HCEC 1CT (cell line): ENCODE data around the gene PDZD2.
"Not testable (repeated sequence)": the region's sequence is repeated elsewhere in the genome, so short reads cannot be mapped to it uniquely, and the experiment has no call there.

Experiments
- DNase-seq: peaks from one replicate; pipeline ENCODE4 v3.0.0-alpha.2; 2017

PDZD2 gene

DNA sequence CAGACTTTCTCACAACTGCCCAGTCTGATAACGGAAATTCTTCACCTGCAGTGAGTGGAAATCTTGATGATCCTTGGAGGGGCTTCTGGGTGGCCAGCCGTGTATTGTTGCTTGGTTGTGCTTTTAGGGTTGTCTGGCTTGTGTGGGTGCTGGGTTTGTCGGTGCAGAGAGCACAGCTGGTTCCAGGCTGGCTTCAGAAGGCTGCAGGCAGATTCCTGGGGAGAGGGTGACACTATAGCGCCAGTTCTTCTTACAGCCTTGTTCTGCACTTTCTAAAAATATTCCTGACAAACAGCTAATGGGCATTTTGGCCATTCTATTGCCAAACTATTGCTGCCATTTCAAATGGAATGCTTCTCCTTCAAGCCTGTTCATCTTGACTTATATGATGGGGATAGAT, 99.3 kb downstream of the PDZD2 start:
- DNase-seq: no peak

GRCh38 chr5:31741496-31741895, 102.6 kb downstream of the PDZD2 start:
- no peak for DNase-seq

GRCh38 chr5:31743678-31744077, 104.7 kb downstream of the PDZD2 start:
- no peak for DNase-seq

- DNase-seq: no peak
Observed at GRCh38 chr5:31748458-31749172, 109.7 kb downstream of the PDZD2 start.

DNA sequence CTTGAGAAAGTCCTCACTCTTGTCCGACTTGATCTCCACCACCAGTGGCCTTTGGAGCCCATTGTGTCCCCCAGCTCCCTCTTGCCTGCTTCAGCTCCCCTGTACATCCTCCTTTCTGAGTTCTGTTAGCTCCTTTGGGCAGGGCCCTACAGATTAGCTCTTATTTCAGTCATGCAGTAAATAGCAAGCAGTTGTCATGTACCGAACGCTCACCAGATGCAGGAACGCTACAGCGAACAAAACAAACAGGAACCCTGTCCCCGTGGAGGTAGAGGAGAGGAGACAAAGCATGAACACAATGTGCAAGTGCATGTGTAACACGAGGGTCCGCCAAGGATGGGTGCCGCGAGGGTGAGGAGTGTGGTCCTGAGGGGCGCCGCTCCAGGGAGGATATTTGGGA, 111.3 kb downstream of the PDZD2 start:
- DNase-seq: no peak

DNA sequence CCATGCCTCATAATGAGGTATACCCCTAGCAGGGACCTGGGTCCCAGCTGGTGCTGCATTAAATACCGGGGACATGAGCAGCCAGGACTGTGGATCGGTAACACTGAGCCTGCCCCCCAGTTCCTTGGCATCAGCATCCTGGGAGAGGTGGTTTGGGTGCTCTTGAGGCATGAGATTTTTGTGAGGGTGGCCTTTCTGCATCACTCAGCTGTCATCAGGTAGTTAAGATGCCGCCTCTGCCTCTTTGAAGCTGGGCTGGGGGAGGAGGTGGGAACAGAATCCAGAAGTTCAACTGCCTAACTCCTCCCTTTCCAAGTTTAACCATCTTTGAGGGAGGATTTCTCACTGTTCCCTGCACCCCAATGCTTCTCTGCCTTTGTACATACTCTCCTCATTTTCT, 112.7 kb downstream of the PDZD2 start:
- DNase-seq: no peak

GRCh38 chr5:31753700-31754357, 114.9 kb downstream of the PDZD2 start:
- no peak for DNase-seq

- no peak for DNase-seq
Observed at GRCh38 chr5:31754358-31754704, 115.4 kb downstream of the PDZD2 start.

- no peak for DNase-seq
Observed at GRCh38 chr5:31754741-31755675, 116.1 kb downstream of the PDZD2 start.

DNA sequence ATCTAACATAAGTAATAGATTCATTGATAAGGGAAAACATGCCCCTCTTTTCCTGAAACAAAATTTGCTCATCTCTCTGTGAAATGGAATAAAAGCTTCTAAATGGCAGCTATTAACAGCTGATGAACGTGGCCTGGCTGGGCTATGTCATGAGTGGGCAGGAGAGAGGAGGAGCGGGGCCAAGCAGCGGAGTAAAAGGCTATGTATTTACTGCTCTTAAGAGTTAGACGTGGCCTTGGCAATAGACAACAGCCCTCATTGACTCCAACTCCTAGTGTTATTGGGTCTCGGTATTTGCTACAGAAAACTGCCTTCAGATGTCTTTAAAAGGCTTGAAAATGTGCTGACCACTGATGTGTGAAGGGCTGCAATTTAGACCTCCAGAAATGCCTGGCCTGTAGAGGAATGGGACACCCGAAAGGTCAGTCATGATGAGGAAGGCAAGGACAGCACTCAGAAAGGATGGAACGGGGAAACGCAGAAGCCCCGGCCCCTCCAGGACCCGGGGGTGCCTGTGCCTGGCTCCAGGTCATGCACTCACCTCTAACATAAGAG, 116.8 kb downstream of the PDZD2 start:
- no peak for DNase-seq

GRCh38 chr5:31757806-31758205, 118.9 kb downstream of the PDZD2 start:
- DNase-seq: no peak

DNA sequence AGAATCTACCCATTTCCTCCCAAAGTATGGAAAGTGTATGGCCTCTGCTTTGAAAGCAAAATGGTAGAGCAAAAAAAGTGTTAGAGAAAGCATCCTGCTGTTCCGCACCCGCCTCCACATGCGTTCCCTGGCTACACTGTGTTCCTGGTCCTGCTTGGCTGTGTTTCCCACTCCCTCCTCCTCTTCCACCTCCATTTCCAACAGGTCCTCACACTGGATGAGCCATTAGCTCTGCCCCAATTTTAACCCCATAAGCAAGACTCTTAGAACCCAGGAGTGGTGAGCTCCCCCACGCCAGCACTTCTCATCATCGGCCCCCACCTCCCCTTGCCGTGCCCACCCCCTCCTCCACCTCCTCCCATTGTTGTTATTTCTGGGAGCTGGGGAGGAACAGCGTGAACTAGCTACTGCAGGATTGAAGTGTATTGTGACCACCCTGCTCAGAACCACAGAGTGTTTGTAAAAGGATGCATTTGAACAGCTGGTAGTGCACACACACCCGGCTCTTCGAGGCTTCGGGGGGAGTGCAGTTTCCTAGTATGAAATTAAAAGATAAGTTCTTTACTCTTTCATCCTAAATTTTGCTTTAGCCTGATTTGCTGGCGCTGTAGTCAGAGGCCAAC, 120.0 kb downstream of the PDZD2 start:
- no peak for DNase-seq

DNA sequence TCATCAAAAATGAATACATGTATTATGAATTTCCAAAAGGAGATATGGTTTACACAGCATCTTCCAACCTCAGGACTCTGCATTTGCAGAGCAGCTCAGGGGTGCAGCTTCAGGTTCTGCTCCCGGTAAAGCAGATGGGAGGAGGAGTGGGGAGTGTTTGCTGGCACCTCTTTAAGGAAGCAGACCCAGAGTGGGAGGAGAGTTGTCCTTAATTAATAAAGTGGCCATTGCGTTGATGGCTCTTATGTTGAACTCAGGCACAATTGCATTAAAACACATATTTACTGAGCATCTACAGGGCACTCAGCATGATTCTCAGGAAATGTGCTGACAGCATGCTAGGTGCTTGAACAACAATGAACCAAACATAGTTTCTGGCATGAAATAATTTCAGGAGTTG, 121.0 kb downstream of the PDZD2 start:
- no peak for DNase-seq

- DNase-seq: no peak
Observed at GRCh38 chr5:31761877-31762276, 122.9 kb downstream of the PDZD2 start.

- DNase-seq: no peak
Observed at GRCh38 chr5:31763424-31763823, 124.5 kb downstream of the PDZD2 start.

DNA sequence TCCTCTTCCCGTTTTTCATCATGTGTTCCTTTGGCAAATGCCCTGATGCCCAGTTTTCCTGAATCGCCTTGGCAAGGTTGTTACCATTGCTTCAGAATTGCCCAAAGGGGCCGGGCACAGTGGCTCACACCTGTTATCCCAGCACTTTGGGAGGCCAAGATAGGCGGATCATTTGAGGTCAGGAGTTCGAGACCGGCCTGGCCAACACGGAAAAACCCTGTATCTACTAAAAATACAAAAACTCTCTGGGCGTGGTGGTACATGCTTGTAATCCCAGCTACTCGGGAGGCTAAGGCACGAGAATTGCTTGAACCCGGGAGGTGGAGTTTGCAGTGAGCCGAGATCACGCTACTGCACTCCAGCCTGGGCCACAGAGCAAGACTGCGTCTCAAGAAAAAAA, 125.8 kb downstream of the PDZD2 start:
- DNase-seq: not testable (repeated sequence)

DNA sequence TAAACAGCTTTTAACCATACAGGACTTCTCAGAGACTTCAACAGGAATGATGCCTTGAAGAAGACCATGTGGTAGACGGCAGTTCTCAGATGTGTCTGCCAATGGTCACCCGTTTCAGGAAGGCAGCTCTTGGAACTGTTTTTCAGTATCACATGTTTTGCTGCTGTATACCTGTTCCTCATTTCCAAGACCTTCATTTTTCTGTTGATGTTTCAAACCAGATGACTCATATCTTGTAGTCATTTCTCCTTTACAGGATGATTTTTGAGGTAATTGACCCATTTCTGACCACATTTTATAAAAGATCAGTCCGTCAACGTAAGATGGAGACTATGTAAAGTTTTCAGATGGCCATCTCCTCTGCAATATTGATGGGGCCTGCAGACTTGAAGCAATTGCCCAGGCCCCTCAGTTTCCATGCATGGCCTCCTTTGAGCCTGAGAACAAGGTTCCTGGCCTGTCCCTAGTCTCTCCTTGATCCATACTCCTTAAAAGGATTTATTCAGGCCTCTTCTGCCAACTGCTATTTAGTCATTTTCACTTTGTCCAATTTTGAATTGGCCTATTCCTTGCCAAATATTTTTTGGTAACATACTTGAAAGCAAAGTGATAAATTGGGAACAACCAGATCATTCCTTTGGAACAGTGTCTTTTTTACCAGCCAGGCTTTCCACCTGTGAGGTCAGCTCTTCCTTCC, 128.6 kb downstream of the PDZD2 start:
- no peak for DNase-seq

DNA sequence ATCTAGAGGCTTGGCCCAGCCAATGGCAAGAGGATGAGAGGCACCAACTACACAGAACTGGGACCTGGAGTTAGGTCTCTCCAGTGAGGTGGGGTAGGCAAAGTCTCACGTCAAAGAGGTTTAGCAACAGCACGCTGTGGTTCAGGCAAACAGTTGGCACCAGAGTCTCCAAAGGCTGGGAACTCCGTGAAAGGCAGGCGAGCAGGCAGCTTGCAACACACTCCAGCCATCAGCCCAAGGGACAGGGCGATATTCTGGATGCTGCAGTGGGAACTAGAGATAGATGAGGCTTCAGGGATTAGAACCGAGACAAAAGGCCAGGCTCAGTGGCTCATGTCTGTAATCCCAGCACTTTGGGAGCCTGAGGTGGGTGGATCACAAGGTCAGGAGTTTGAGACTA, 129.1 kb downstream of the PDZD2 start:
- DNase-seq: no peak

GRCh38 chr5:31768784-31769183, 129.9 kb downstream of the PDZD2 start:
- no peak for DNase-seq

- DNase-seq: no peak
Observed at GRCh38 chr5:31769530-31769929, 130.6 kb downstream of the PDZD2 start.

- DNase-seq: no peak
Observed at GRCh38 chr5:31770132-31770720, 131.3 kb downstream of the PDZD2 start.

DNA sequence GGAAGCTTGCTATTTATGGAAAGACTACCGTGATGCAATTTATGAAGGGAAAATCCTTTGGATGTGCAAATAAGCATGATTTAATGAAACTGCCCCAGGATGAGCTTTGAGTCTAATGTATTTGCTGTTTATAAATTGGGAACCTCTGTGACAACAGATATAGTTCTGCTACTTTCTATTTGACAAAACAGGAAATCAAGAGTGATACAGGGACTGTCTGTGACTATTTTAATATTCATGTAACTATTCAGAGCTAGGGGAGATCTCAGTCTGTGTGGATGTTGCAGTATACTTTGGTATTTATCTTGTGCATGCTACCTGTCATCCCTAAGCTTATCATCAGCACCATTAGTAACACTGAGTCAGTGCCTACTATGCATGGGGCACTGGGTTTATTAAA, 132.1 kb downstream of the PDZD2 start:
- DNase-seq: no peak
